GM23338 (cell line): Measurements from ENCODE around the gene OSBPL10.

Experiments
- CREB1 ChIP-seq: fragments of 250-450 bp; sonication (Bioruptor Pico); IDR thresholded peaks from 2 replicates; pipeline ENCODE4 v1.5.0; 2020; ENCODE audit warnings: low read depth, mild to moderate bottlenecking, moderate library complexity
- CTCF ChIP-seq, 2 experiments: fragments of 200-600 bp in 1 of 2; sonication (generic) in 1 of 2; conservative IDR thresholded peaks; 2 replicates each; pipeline versions ENCODE4 v1.5.1 to v1.6.1; 2016 to 2017; ENCODE audit warnings: antibody characterized with exemption in 2 of 2, low read depth in 2 of 2, mild to moderate bottlenecking in 2 of 2, moderate library complexity in 1 of 2
- EZH2 ChIP-seq: fragments of 200-600 bp; sonication (generic); IDR thresholded peaks from one replicate; pipeline ENCODE4 v1.8.0; 2017; ENCODE audit warnings: antibody characterized with exemption, mild to moderate bottlenecking, low read depth; ENCODE audit not compliant: unreplicated experiment
- EZH2phosphoT487 ChIP-seq: fragments of 200-600 bp; sonication (generic); IDR thresholded peaks from one replicate; pipeline ENCODE4 v1.8.1; 2018; ENCODE audit warnings: antibody characterized with exemption; ENCODE audit not compliant: unreplicated experiment
- JUNB ChIP-seq: IDR thresholded peaks from one replicate; pipeline ENCODE4 v1.6.1; 2016; ENCODE audit warnings: antibody characterized with exemption; ENCODE audit not compliant: unreplicated experiment
- NANOG ChIP-seq: IDR thresholded peaks from 2 replicates; pipeline ENCODE4 v1.6.1; 2016; ENCODE audit warnings: antibody characterized with exemption, borderline replicate concordance
- POLR2AphosphoS5 ChIP-seq: IDR thresholded peaks from 2 replicates; pipeline ENCODE4 v1.6.1; 2016; ENCODE audit warnings: antibody characterized with exemption, low read depth
- REST ChIP-seq: IDR thresholded peaks from one replicate; pipeline ENCODE4 v1.6.1; 2018; ENCODE audit warnings: antibody characterized with exemption; ENCODE audit not compliant: unreplicated experiment
- ZNF114 ChIP-seq: fragments of 250-450 bp; sonication (Bioruptor Pico); IDR thresholded peaks from 2 replicates; pipeline ENCODE4 v1.5.0; 2020; ENCODE audit warnings: mild to moderate bottlenecking, moderate library complexity
- ZNF331 ChIP-seq: fragments of 250-450 bp; sonication (Bioruptor Pico); IDR thresholded peaks from 2 replicates; pipeline ENCODE4 v1.5.0; 2020; ENCODE audit warnings: low read depth, mild to moderate bottlenecking, moderate library complexity
- ZNF462 ChIP-seq: fragments of 250-450 bp; sonication (Bioruptor Pico); IDR thresholded peaks from 2 replicates; pipeline ENCODE4 v1.5.0; 2020; ENCODE audit warnings: mild to moderate bottlenecking, moderate library complexity

GRCh38 chr3:31789429-31789828 lies 191.6 kb downstream of the OSBPL10 start:
- no peak for TF ChIP-seq EZH2phosphoT487
- TF ChIP-seq CTCF (conservative IDR thresholded peaks at IDR 0.05; ENCODE audit: low read depth in 2 of 2), result no peak
- TF ChIP-seq EZH2, result no peak
- no peak for TF ChIP-seq ZNF114 (CRISPR knock-in tag)
- no peak for TF ChIP-seq REST
- no peak for TF ChIP-seq POLR2AphosphoS5
- no peak for TF ChIP-seq JUNB
- no peak for TF ChIP-seq ZNF462
- no peak for TF ChIP-seq ZNF331 (CRISPR knock-in tag)
- TF ChIP-seq CREB1, result no peak
- TF ChIP-seq NANOG, result no peak
